ENCODE measurements around the gene RANBP9. TPM values are rescaled to one million over a fixed set of nuclear protein-coding genes. Genes with fewer than 3 reads are reported as not detected.

Gene RANBP9
- total RNA-seq, 6 experiments from 2014 or later = 14.1 to 17.9 (median 15.9) TPM

DNA sequence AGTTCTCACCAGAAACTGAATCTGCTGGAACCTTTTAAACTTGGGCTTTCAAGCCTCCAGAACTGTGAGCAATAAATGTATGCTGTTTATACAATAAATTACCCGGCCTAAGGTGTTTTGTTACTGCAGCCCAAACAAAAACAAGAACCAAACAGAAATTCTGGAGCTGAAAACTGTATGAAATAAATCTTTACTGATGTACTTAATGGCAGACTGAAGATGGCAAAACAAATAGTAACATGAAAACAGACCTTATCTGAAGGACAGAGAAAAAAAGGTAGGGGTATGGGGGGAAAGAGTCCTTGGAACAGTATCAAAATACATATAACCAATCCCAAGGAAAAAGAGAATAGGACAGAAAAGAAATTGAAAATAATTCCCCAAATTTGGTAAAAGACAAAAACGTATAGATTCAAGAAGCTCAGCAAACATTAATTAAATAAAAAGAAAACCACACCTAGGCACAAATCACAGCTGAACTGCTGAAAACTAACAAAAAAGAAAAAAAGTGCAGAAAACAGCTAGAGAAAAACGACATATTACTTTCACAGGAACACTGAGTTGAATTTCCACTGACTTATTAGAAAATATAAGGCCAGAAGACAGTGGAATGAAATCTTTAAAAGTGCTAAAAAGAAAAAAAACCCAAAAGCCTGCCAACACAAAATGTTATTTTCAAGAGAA lies 48.8 kb downstream of the RANBP9 start:
- Histone ChIP-seq H3K9me3 (no peaks in the 10 kb centered on the region), H3K4me3 (no peak overlapping the region), H3K27me3 (no peaks in the 10 kb centered on the region), H3K27ac (no peak overlapping the region), H3K4me1 (peaks cover 0 to 22% (median 6%) of the 10 kb centered on the region in 4 donors), H3K36me3 (no peaks in the 10 kb centered on the region)
- intact Hi-C loops (cut with DNase I) = no loop called here
- no peak for DNase-seq
- no peak for ATAC-seq
- WGBS (ENCODE audit: insufficient coverage, low coverage, low lambda C conversion rate, missing lambda C conversion rate) = 56% methylated on average over 3 of the region's 3 CpGs
- TF ChIP-seq POLR2A (IDR thresholded peaks at IDR 0.05) = no peak
- TF ChIP-seq, protein P1, sequence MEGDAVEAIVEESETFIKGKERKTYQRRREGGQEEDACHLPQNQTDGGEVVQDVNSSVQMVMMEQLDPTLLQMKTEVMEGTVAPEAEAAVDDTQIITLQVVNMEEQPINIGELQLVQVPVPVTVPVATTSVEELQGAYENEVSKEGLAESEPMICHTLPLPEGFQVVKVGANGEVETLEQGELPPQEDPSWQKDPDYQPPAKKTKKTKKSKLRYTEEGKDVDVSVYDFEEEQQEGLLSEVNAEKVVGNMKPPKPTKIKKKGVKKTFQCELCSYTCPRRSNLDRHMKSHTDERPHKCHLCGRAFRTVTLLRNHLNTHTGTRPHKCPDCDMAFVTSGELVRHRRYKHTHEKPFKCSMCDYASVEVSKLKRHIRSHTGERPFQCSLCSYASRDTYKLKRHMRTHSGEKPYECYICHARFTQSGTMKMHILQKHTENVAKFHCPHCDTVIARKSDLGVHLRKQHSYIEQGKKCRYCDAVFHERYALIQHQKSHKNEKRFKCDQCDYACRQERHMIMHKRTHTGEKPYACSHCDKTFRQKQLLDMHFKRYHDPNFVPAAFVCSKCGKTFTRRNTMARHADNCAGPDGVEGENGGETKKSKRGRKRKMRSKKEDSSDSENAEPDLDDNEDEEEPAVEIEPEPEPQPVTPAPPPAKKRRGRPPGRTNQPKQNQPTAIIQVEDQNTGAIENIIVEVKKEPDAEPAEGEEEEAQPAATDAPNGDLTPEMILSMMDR (IDR thresholded peaks at IDR 0.05) = no peak

DNA sequence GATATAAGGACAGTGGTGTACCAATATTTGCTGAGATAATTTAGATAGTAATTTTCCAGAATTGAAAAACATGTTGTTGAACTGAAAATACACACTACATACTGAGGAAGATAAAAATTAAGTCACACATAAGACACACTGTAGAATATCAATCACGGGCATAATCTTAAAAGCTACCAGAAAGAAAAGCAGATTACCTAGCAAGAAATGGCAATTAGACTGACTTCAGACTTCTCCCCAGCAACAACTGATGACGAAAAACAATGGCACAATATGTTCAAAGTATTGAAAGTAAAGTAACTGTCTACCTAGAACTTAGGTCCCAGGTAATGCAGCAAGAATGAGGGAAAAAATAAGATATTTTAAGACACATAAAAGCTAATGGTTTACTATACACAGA lies 50.0 kb downstream of the RANBP9 start:
- ATAC-seq (no peak), DNase-seq (no peak)
- intact Hi-C loops (cut with DNase I) = no loop called here
- WGBS (ENCODE audit: insufficient coverage, low coverage, low lambda C conversion rate, missing lambda C conversion rate) = 89% methylated on average over 2 of the region's 2 CpGs
- H3K27ac ChIP-seq = no peak overlapping the region
- H3K36me3 ChIP-seq = no peaks in the 10 kb centered on the region
- H3K4me3 ChIP-seq = no peak overlapping the region
- no peaks in the 10 kb centered on the region for H3K9me3 ChIP-seq
- peaks cover 0 to 22% (median 6%) of the 10 kb centered on the region in 4 donors for H3K4me1 ChIP-seq
- H3K27me3 ChIP-seq = no peaks in the 10 kb centered on the region
- no peak for TF ChIP-seq POLR2A (IDR thresholded peaks at IDR 0.05)
- TF ChIP-seq, protein P1 (IDR thresholded peaks at IDR 0.05) = no peak

DNA sequence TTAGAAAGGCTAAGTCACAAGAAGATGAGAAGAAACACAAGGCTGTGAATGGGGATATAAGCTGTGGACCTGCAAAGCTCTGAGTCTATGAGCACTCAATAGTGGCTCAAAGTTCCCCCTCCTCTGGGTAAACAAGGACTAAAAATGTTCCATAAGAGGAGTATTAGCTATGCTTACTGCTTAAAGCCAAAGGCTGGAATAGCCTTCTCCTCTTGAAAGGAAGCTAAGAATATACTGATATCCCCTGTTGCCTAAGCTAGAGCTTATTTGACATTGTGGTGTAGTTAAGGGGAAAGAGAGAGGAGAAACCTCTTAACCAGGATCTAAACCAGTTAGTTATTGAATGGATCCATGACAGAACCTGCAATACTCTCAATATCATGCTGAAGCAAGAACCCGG lies 50.7 kb downstream of the RANBP9 start:
- intact Hi-C loops (cut with DNase I) = no loop called here
- Histone ChIP-seq H3K27ac (no peak overlapping the region), H3K27me3 (no peaks in the 10 kb centered on the region), H3K4me3 (no peak overlapping the region), H3K9me3 (no peaks in the 10 kb centered on the region), H3K4me1 (peaks cover 0 to 22% (median 6%) of the 10 kb centered on the region in 4 donors), H3K36me3 (no peaks in the 10 kb centered on the region)
- no peak for DNase-seq
- WGBS (ENCODE audit: insufficient coverage, low coverage, low lambda C conversion rate, missing lambda C conversion rate) = no CpG with 5 or more reads among the region's 1 CpG
- TF ChIP-seq, protein P1 (IDR thresholded peaks at IDR 0.05) = no peak
- TF ChIP-seq POLR2A (IDR thresholded peaks at IDR 0.05) = no peak
- no peak for ATAC-seq

DNA sequence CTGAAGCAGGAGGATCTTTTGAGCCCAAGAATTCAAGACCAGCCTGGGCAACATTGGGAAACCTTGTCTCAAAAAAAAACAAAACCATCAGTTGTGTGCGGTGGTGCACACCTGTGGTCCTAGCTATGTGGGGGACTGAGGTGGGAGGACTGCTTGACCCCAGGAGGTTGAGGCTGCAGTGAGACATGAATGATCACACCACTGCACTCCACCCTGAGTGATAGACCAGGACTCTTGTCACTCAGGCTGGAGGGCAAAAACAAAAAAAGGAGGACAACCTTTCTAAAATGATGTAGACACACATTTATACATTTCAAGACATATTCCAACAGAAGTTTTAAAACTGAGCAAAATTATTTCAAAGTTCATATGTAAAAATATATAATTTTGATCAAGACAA lies 51.4 kb downstream of the RANBP9 start:
- WGBS (ENCODE audit: insufficient coverage, low coverage, low lambda C conversion rate, missing lambda C conversion rate) = 100% methylated on average over 1 of the region's 1 CpG
- no peak for TF ChIP-seq POLR2A (IDR thresholded peaks at IDR 0.05)
- TF ChIP-seq, protein P1 (IDR thresholded peaks at IDR 0.05) = no peak
- Histone ChIP-seq H3K4me1 (peaks cover 0 to 22% (median 6%) of the 10 kb centered on the region in 4 donors), H3K4me3 (no peak overlapping the region), H3K36me3 (no peaks in the 10 kb centered on the region), H3K27ac (no peak overlapping the region), H3K9me3 (no peaks in the 10 kb centered on the region), H3K27me3 (no peaks in the 10 kb centered on the region)
- intact Hi-C loops (cut with DNase I) = no loop called here
- DNase-seq (no peak), ATAC-seq (no peak)

All from right lobe of liver (tissue), 6 donors.